Heart right ventricle (tissue), 16 donors: ENCODE measurements around the gene KLF7. TPM values are rescaled to one million over a fixed set of nuclear protein-coding genes. Genes with fewer than 3 reads are reported as not detected.
A peak's percentile ranks its signal among the peaks of the same experiment; 100 is the strongest.

Experiments used
- ATAC-seq, 8 donors: fragments of 200-7000 bp; cut with Tn5 transposase; one replicate each; pipeline ENCODE4 v1.9.1; 2020; ENCODE audit warnings: mild to moderate bottlenecking in 8 of 8, moderate library complexity in 8 of 8, moderate number of reproducible peaks in 1 of 8
- DNase-seq, 2 donors: peaks; one replicate each; pipeline ENCODE4 v3.0.0-alpha.2; 2020
- H3K27ac ChIP-seq, 10 donors: fragments of 200-600 bp; sonication (generic) in 2 of 10; one replicate each; pipeline versions ENCODE4 v1.5.0 to v1.8.0; 2020 to 2022; ENCODE audit warnings: mild to moderate bottlenecking in 3 of 10
- H3K27me3 ChIP-seq, 7 donors: fragments of 200-600 bp; one replicate each; pipeline ENCODE4 v1.8.0; 2021 to 2022; ENCODE audit warnings: mild to moderate bottlenecking in 2 of 7
- H3K36me3 ChIP-seq, 9 donors: fragments of 200-600 bp; sonication (generic) in 1 of 9; one replicate each; pipeline versions ENCODE4 v1.5.0 to v1.8.0; 2020 to 2022; ENCODE audit warnings: mild to moderate bottlenecking in 2 of 9
- H3K4me1 ChIP-seq, 9 donors: fragments of 200-600 bp; sonication (generic) in 1 of 9; one replicate each; pipeline versions ENCODE4 v1.5.0 to v1.8.0; 2020 to 2022; ENCODE audit warnings: mild to moderate bottlenecking in 4 of 9
- H3K4me3 ChIP-seq, 10 donors: fragments of 200-600 bp; sonication (generic) in 2 of 10; one replicate each; pipeline versions ENCODE4 v1.5.0 to v1.8.0; 2020 to 2022; ENCODE audit warnings: mild to moderate bottlenecking in 7 of 10, moderate library complexity in 2 of 10
- H3K9me3 ChIP-seq, 11 donors: fragments of 200-600 bp in 10 of 11; sonication (generic) in 2 of 11; one replicate each; pipeline versions ENCODE4 v1.5.0 to v1.8.0; 2013 to 2022; ENCODE audit warnings: mild to moderate bottlenecking in 2 of 11, control low read depth in 1 of 11, moderate library complexity in 1 of 11
- CTCF ChIP-seq, 9 donors: fragments of 200-600 bp; sonication (generic) in 2 of 9; IDR thresholded peaks; one replicate each; pipeline versions ENCODE4 v1.5.0 to v1.8.0; 2021 to 2022; ENCODE audit warnings: antibody characterized with exemption in 9 of 9, mild to moderate bottlenecking in 5 of 9, moderate library complexity in 1 of 9
- WGBS, 2 donors: extraction: QIAGEN DNeasy Blood & Tissue Kit; methylation state at CpG; one replicate each; pipeline ENCODE4 v1.1.7; 2013; ENCODE audit warnings: inconsistent platforms in 1 of 2; 5-methylcytosine and 5-hydroxymethylcytosine counted together
- intact Hi-C, 10 donors: fragments of 100-400 bp; cut with DNase I; formaldehyde crosslinking; loops; one replicate each; pipeline versions ENCODE4 v1.11.1 to v1.14.2; 2022
- polyA plus RNA-seq, 2 donors: library from polyadenylated mRNA; stranded (reverse); fragments of 200-250 nt; gene quantifications; one replicate each; pipeline ENCODE4 v1.2.3, GENCODE V29; 2013
- total RNA-seq, 10 donors: library from RNA; stranded (reverse); fragmentation: NEBNext Ultra II Directional in 3 of 10; extraction: Animal tissue kit (Norgen Biotek cat#: 25700) in 3 of 10; gene quantifications; one replicate each; pipeline versions ENCODE4 v1.2.1 to v1.2.4, GENCODE V29; 2021 to 2023
- donor health status: Arrhythmogenic right ventricular cardiomyopathy.
- donor health status: ischemic (EF 13 %, LVEDD 7.1; RV severe dilation, severe dysfunction).
- donor health status: healthy with polysubstance abuse.
- donor health status: DM: no; HTN: yes; CAD: no.
- donor health status: DM: no; HTN: no; CAD: no.
- donor health status: ischemic (EF 25% LVEDD 6.9; RV normal size, moderate dysfunction).
- donor health status: ischemic (EF 25% LVEDD 5.7; RV mildly dilated, moderate dysfunction).
- donor health status: healthy.
- donor health status: DM: yes; HTN: yes; CAD: no.
- donor health status: Ischemic cardiomyopathy.
- donor health status: ischemic (EF 35%, LVEDD 5.7; RV mildly dilated, moderate dysfunction).
- donor health status: nonischemic (EF 11% LVEDD 7.7; RV severe dilation, severe dysfunction).
- donor health status: DM: yes; HTN: yes; CAD: no.
- donor health status: PGD.
- donor health status: ischemic (EF 29% LVEDD 5.4; RV normal size, mild dysfunction).
- donor health status: nonischemic (EF 23%, LVEDD 6.1; RV moderate dilation, normal function).

KLF7 gene
- total and polyA plus RNA-seq, 12 donors: 5.0 to 51.8 (median 27.9) TPM

DNA sequence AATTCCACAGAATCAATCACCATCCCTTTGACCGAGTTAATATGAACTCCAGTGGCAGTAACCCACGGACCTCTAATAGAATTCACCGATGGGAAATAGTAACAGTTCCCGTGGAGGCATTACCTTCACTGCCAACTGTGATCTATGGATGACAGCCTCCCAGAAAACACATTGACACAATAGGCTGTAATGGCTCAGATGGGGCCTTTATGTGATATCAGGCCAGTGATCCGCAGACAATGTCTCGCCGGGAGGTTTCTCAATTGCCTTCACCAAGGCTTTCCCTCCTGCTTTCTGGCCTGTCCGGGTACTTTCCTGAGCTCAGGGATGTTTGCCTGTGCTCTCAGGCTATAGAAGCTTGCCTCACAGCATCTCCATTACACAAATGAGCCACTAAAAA is 34.4 kb upstream of the KLF7 start:
- intact Hi-C loops: no loop called here

GRCh38 chr2:207194028-207194427 is 28.3 kb upstream of the KLF7 start:
- no peaks in the 10 kb centered on the region for H3K9me3 ChIP-seq
- ATAC-seq: no peak
- intact Hi-C loops: no loop called here
- H3K27me3 ChIP-seq: no peaks in the 10 kb centered on the region
- no peaks in the 10 kb centered on the region for H3K36me3 ChIP-seq
- H3K4me3 ChIP-seq: no peak overlapping the region
- WGBS, 2 donors: 73 to 76% methylated on average over 2 of the region's 2 CpGs
- no peak overlapping the region for H3K27ac ChIP-seq
- no peak for DNase-seq
- H3K4me1 ChIP-seq: peaks cover 0 to 4% (median 0%) of the 10 kb centered on the region in 9 donors
- no peak for TF ChIP-seq CTCF (IDR thresholded peaks at IDR 0.05)

More for the DNA sequence above, 34.4 kb upstream of the KLF7 start:
- no peak overlapping the region for H3K4me3 ChIP-seq
- H3K36me3 ChIP-seq: no peaks in the 10 kb centered on the region
- no peaks in the 10 kb centered on the region for H3K9me3 ChIP-seq
- H3K4me1 ChIP-seq: no peaks in the 10 kb centered on the region
- DNase-seq (no peak), ATAC-seq (no peak)
- H3K27ac ChIP-seq: no peak overlapping the region
- WGBS, 2 donors: 89 to 90% methylated on average over 8 of the region's 8 CpGs
- TF ChIP-seq CTCF (IDR thresholded peaks at IDR 0.05): no peak
- no peaks in the 10 kb centered on the region for H3K27me3 ChIP-seq

GRCh38 chr2:207188626-207189419 is 23.1 kb upstream of the KLF7 start:
- H3K27ac ChIP-seq: no peak overlapping the region
- no peaks in the 10 kb centered on the region for H3K27me3 ChIP-seq
- ATAC-seq (peak in 4 of 8 donors; percentile 21 to 73 (median 45)), DNase-seq (no peak)
- TF ChIP-seq CTCF (IDR thresholded peaks at IDR 0.05): no peak
- WGBS, 2 donors: 46 to 55% methylated on average over 3 of the region's 3 CpGs
- no peaks in the 10 kb centered on the region for H3K36me3 ChIP-seq
- peaks cover 0 to 10% (median 0%) of the 10 kb centered on the region in 9 donors for H3K4me1 ChIP-seq
- intact Hi-C loops: loop anchor here in 1 of 10 donors (5.0 to 10.0 kb wide), 2 partner anchors 33 to 126 kb away; no protein-coding TSS in a partner anchor
- peaks cover 0 to 18% (median 0%) of the 10 kb centered on the region in 11 donors for H3K9me3 ChIP-seq
- no peak overlapping the region for H3K4me3 ChIP-seq

GRCh38 chr2:207185372-207185771 is 19.6 kb upstream of the KLF7 start:
- H3K36me3 ChIP-seq: no peaks in the 10 kb centered on the region
- H3K27me3 ChIP-seq: no peaks in the 10 kb centered on the region
- WGBS, 2 donors: 91 to 94% methylated on average over 6 of the region's 6 CpGs
- no peak overlapping the region for H3K27ac ChIP-seq
- H3K4me3 ChIP-seq: no peak overlapping the region
- peaks cover 0 to 10% (median 0%) of the 10 kb centered on the region in 9 donors for H3K4me1 ChIP-seq
- no peak for ATAC-seq
- DNase-seq: no peak
- intact Hi-C loops: loop anchor here in 1 of 10 donors (5.0 to 10.0 kb wide), 2 partner anchors 37 to 129 kb away; no protein-coding TSS in a partner anchor
- peaks cover 0 to 18% (median 0%) of the 10 kb centered on the region in 11 donors for H3K9me3 ChIP-seq
- TF ChIP-seq CTCF (IDR thresholded peaks at IDR 0.05): no peak
